Liver (tissue), 9 donors: ENCODE data around the gene B4GALNT2. TPM values are rescaled to one million over a fixed set of nuclear protein-coding genes. Genes with fewer than 3 reads are reported as not detected.

Experiments used
- DNase-seq: peaks from one replicate; pipeline ENCODE4 v3.0.0-alpha.2; 2017; ENCODE audit warnings: low spot score
- H3K27ac ChIP-seq, 2 donors: one replicate each; pipeline ENCODE4 v1.7.0; 2013; ENCODE audit warnings: inconsistent platforms in 2 of 2, low read length in 2 of 2, control low read depth in 1 of 2, low read depth in 1 of 2, mild to moderate bottlenecking in 1 of 2
- H3K27me3 ChIP-seq, 4 donors: one replicate each; pipeline versions ENCODE4 v1.6.1 to v1.7.0; 2013; ENCODE audit warnings: low read length in 3 of 4, inconsistent platforms in 1 of 4, mild to moderate bottlenecking in 1 of 4, moderate library complexity in 1 of 4; ENCODE audit not compliant: control insufficient read depth in 4 of 4, insufficient read depth in 4 of 4
- H3K36me3 ChIP-seq, 4 donors: one replicate each; pipeline versions ENCODE4 v1.6.1 to v1.7.0; 2013; ENCODE audit warnings: low read length in 3 of 4, mild to moderate bottlenecking in 3 of 4, low read depth in 1 of 4, moderate library complexity in 1 of 4; ENCODE audit not compliant: control insufficient read depth in 4 of 4, insufficient read depth in 3 of 4
- H3K4me1 ChIP-seq, 4 donors: one replicate each; pipeline versions ENCODE4 v1.6.1 to v1.7.0; 2013; ENCODE audit warnings: low read length in 3 of 4, mild to moderate bottlenecking in 3 of 4, moderate library complexity in 1 of 4; ENCODE audit not compliant: control insufficient read depth in 4 of 4, insufficient read depth in 4 of 4
- H3K4me3 ChIP-seq, 3 donors: one replicate each; pipeline versions ENCODE4 v1.6.1 to v1.7.0; 2013; ENCODE audit warnings: low read length in 3 of 3, control low read depth in 1 of 3, low read depth in 1 of 3, mild to moderate bottlenecking in 1 of 3
- H3K9ac ChIP-seq, 2 donors: one replicate each; pipeline ENCODE4 v1.7.0; 2013; ENCODE audit warnings: low read length in 2 of 2, mild to moderate bottlenecking in 2 of 2, moderate library complexity in 2 of 2, control low read depth in 1 of 2, low read depth in 1 of 2
- H3K9me3 ChIP-seq, 4 donors: one replicate each; pipeline versions ENCODE4 v1.6.1 to v1.7.0; 2013; ENCODE audit warnings: low read length in 3 of 4; ENCODE audit not compliant: control insufficient read depth in 4 of 4
- CTCF ChIP-seq: fragments of 150-350 bp; IDR thresholded peaks from 2 replicates; pipeline ENCODE4 v1.5.1; 2017; ENCODE audit warnings: improper control_type of control experiment, low read depth, low read length; ENCODE audit not compliant: missing input control
- EGR1 ChIP-seq, 2 donors: IDR thresholded peaks; 2 replicates each; pipeline ENCODE4 v1.6.1; 2016 to 2018; ENCODE audit warnings: antibody characterized with exemption in 2 of 2, low read depth in 2 of 2
- FOXA1 ChIP-seq: IDR thresholded peaks from 2 replicates; pipeline ENCODE4 v1.6.1; 2016; ENCODE audit warnings: antibody characterized with exemption
- FOXA2 ChIP-seq: IDR thresholded peaks from 2 replicates; pipeline ENCODE4 v1.6.1; 2016; ENCODE audit warnings: antibody characterized with exemption
- GABPA ChIP-seq, 2 donors: IDR thresholded peaks in 1 of 2; conservative IDR thresholded peaks in 1 of 2; 2 replicates each; pipeline ENCODE4 v1.6.1; 2016; ENCODE audit warnings: antibody characterized with exemption in 2 of 2, mild to moderate bottlenecking in 1 of 2, moderate library complexity in 1 of 2
- HNF4A ChIP-seq, 2 donors: conservative IDR thresholded peaks; 2 replicates each; pipeline ENCODE4 v1.6.1; 2016; ENCODE audit warnings: antibody characterized with exemption in 2 of 2, mild to moderate bottlenecking in 2 of 2
- HNF4G ChIP-seq: IDR thresholded peaks from 2 replicates; pipeline ENCODE4 v1.6.1; 2016; ENCODE audit warnings: antibody characterized with exemption
- JUND ChIP-seq, 2 donors: IDR thresholded peaks; 2 replicates each; pipeline ENCODE4 v1.6.1; 2016; ENCODE audit warnings: antibody characterized with exemption in 2 of 2
- MAX ChIP-seq: IDR thresholded peaks from 2 replicates; pipeline ENCODE4 v1.6.1; 2016; ENCODE audit warnings: antibody characterized with exemption
- NR2F2 ChIP-seq: IDR thresholded peaks from 2 replicates; pipeline ENCODE4 v1.6.1; 2016; ENCODE audit warnings: antibody characterized with exemption
- RXRA ChIP-seq, 2 donors: IDR thresholded peaks; 2 replicates each; pipeline ENCODE4 v1.6.1; 2017 to 2018; ENCODE audit warnings: antibody characterized with exemption in 2 of 2, mild to moderate bottlenecking in 1 of 2
- SP1 ChIP-seq: IDR thresholded peaks from 2 replicates; pipeline ENCODE4 v1.6.1; 2018; ENCODE audit warnings: antibody characterized with exemption, mild to moderate bottlenecking
- TAF1 ChIP-seq: conservative IDR thresholded peaks from 2 replicates; pipeline ENCODE4 v1.6.1; 2016; ENCODE audit warnings: antibody characterized with exemption, mild to moderate bottlenecking
- YY1 ChIP-seq: IDR thresholded peaks from 2 replicates; pipeline ENCODE4 v1.6.1; 2016; ENCODE audit warnings: antibody characterized with exemption, mild to moderate bottlenecking
- ZBTB33 ChIP-seq: IDR thresholded peaks from 2 replicates; pipeline ENCODE4 v1.6.1; 2016; ENCODE audit warnings: antibody characterized with exemption
- WGBS: extraction: QIAGEN DNeasy Blood & Tissue Kit; methylation state at CpG from one replicate; pipeline ENCODE4 v1.1.7; 2013; 5-methylcytosine and 5-hydroxymethylcytosine counted together
- polyA plus RNA-seq, 2 donors: library from polyadenylated mRNA; stranded (reverse) in 1 of 2; unstranded in 1 of 2; fragments of 200-250 nt in 1 of 2; fragments of >200 nt in 1 of 2; fragmentation: Nextera tagmentation in 1 of 2; extraction: Ambion mirVana in 1 of 2; gene quantifications; one replicate each; pipeline versions ENCODE4 v1.2.1 to v1.2.3, GENCODE V29; 2013 to 2015
- total RNA-seq, 2 donors: library from RNA; depleted of rRNA; stranded (reverse); fragments of >200 nt; gene quantifications; one replicate each; pipeline ENCODE4 v1.2.3, GENCODE V29; 2014
- TF ChIP-seq, protein P1 (sequence below): IDR thresholded peaks from 2 replicates; pipeline ENCODE4 v1.6.1; 2016; ENCODE audit warnings: antibody characterized with exemption, mild to moderate bottlenecking
- TF ChIP-seq, protein P2 (sequence below): IDR thresholded peaks from 2 replicates; pipeline ENCODE4 v1.6.1; 2016; ENCODE audit warnings: antibody characterized with exemption
- donor health status: healthy.
- donor health status: healthy.
- donor health status: healthy.
- donor health status: healthy.
- donor health status: healthy.

Gene B4GALNT2
- total and polyA plus RNA-seq, 4 donors, result not detected

GRCh38 chr17:49191917-49192741, 59.6 kb downstream of the B4GALNT2 start:
- Histone ChIP-seq H3K4me1 (peaks cover 0 to 16% (median 4%) of the 10 kb centered on the region in 4 donors), H3K36me3 (no peaks in the 10 kb centered on the region), H3K27ac (peak overlapping the region; percentile 93 to 95), H3K4me3 (peak overlapping the region; percentile 56 to 83 (median 72)), H3K9ac (peak overlapping the region; percentile 64 to 91), H3K9me3 (no peaks in the 10 kb centered on the region), H3K27me3 (no peaks in the 10 kb centered on the region)
- peak; percentile 6 for TF ChIP-seq YY1
- peak in 1 of 2 donors; percentile 56 for TF ChIP-seq GABPA (IDR thresholded peaks at IDR 0.05 in 1 of 2, conservative IDR thresholded peaks at IDR 0.05 in 1 of 2)
- TF ChIP-seq HNF4G, result peak; percentile 42
- TF ChIP-seq FOXA1, result no peak
- TF ChIP-seq, protein P1, sequence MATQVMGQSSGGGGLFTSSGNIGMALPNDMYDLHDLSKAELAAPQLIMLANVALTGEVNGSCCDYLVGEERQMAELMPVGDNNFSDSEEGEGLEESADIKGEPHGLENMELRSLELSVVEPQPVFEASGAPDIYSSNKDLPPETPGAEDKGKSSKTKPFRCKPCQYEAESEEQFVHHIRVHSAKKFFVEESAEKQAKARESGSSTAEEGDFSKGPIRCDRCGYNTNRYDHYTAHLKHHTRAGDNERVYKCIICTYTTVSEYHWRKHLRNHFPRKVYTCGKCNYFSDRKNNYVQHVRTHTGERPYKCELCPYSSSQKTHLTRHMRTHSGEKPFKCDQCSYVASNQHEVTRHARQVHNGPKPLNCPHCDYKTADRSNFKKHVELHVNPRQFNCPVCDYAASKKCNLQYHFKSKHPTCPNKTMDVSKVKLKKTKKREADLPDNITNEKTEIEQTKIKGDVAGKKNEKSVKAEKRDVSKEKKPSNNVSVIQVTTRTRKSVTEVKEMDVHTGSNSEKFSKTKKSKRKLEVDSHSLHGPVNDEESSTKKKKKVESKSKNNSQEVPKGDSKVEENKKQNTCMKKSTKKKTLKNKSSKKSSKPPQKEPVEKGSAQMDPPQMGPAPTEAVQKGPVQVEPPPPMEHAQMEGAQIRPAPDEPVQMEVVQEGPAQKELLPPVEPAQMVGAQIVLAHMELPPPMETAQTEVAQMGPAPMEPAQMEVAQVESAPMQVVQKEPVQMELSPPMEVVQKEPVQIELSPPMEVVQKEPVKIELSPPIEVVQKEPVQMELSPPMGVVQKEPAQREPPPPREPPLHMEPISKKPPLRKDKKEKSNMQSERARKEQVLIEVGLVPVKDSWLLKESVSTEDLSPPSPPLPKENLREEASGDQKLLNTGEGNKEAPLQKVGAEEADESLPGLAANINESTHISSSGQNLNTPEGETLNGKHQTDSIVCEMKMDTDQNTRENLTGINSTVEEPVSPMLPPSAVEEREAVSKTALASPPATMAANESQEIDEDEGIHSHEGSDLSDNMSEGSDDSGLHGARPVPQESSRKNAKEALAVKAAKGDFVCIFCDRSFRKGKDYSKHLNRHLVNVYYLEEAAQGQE, result no peak
- peak; percentile 77 to 82 for TF ChIP-seq HNF4A (conservative IDR thresholded peaks at IDR 0.05)
- TF ChIP-seq, protein P2, sequence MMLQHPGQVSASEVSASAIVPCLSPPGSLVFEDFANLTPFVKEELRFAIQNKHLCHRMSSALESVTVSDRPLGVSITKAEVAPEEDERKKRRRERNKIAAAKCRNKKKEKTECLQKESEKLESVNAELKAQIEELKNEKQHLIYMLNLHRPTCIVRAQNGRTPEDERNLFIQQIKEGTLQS, result peak; percentile 100
- peak; percentile 17 to 28 for TF ChIP-seq EGR1 (IDR thresholded peaks at IDR 0.05; ENCODE audit: low read depth in 2 of 2)
- peak; percentile 89 for TF ChIP-seq MAX
- TF ChIP-seq ZBTB33, result no peak
- TF ChIP-seq FOXA2, result no peak
- TF ChIP-seq NR2F2, result peak; percentile 23
- peak; percentile 20 for TF ChIP-seq CTCF
- no peak for TF ChIP-seq SP1
- peak in 1 of 2 donors; percentile 71 for TF ChIP-seq JUND (IDR thresholded peaks at IDR 0.05)
- peak; percentile 59 to 70 for TF ChIP-seq RXRA (IDR thresholded peaks at IDR 0.05)
- TF ChIP-seq TAF1, result no peak
- under 1% methylated on average over 53 of the region's 53 CpGs for WGBS
- DNase-seq, result peak; percentile 99
